RCC 7860 (cell line): Measurements from ENCODE around the gene KLF1.
A peak's percentile ranks its signal among the peaks of the same experiment; 100 is the strongest.
"Not testable (repeated sequence)": the region's sequence is repeated elsewhere in the genome, so short reads cannot be mapped to it uniquely, and the experiment has no call there.

ENCODE experiments used
- DNase-seq: peaks from one replicate; pipeline ENCODE4 v3.0.0-alpha.2; 2015; ENCODE audit warnings: low spot score
- FAIRE-seq: peaks from 2 replicates; lab custom pipeline; 2012; peaks lifted over from hg19 to GRCh38; lab: Jason Lieb, UNC

Gene KLF1

GRCh38 chr19:12891553-12892021, 4.6 kb upstream of the KLF1 start:
- FAIRE-seq: no peak
- DNase-seq: no peak

GRCh38 chr19:12890787-12891552, 4.0 kb upstream of the KLF1 start, which contains the start of gene GCDH:
Gene GCDH (plus strand): TSS chr19:12891160. CDS start chr19:12891305, 145 bp downstream.
- DNase-seq (peak; percentile 95), FAIRE-seq (peak; percentile 96)

- FAIRE-seq, DNase-seq: not testable (repeated sequence)
Observed at GRCh38 chr19:12890299-12890786, 3.3 kb upstream of the KLF1 start.

DNA sequence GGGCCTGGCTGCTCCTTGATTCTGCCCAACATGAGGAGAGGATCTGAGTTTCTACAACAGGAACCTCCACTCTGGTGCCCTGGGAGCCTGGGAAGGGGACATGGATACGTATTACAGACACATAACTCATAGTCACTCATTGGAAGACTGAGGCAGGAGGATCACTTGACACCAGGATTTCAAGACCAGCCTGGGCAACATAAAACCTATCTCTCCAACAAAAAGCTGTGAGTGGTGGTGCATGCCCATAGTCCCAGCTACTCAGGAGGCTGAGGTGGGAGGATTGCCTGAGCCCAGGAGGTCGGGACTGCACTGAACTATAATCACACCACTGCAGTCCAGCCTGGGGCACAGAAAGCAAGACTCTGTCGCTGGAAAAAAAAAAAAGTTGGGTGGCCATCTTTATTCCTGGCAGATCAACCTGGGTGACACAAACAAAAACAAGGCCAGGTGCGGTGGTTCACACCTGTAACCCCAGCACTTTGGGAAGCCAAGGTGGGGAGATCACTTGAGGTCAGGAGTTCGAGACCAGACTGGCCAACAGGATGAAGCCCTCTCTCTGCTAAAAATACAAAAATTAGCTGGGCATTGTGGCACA, 1.1 kb upstream of the KLF1 start:
- FAIRE-seq (no peak), DNase-seq (no peak)

GRCh38 chr19:12886651-12886968, 391 bp downstream of the KLF1 start:
- no peak for DNase-seq
- no peak for FAIRE-seq

GRCh38 chr19:12885749-12886650, 1.0 kb downstream of the KLF1 start:
- FAIRE-seq (no peak), DNase-seq (no peak)

GRCh38 chr19:12884926-12885748, 1.9 kb downstream of the KLF1 start:
- DNase-seq (no peak), FAIRE-seq (no peak)

- DNase-seq (no peak), FAIRE-seq (no peak)
Observed at GRCh38 chr19:12884627-12884925, 2.4 kb downstream of the KLF1 start.

- FAIRE-seq (no peak), DNase-seq (no peak)
Observed at GRCh38 chr19:12884202-12884601, 2.8 kb downstream of the KLF1 start.

DNA sequence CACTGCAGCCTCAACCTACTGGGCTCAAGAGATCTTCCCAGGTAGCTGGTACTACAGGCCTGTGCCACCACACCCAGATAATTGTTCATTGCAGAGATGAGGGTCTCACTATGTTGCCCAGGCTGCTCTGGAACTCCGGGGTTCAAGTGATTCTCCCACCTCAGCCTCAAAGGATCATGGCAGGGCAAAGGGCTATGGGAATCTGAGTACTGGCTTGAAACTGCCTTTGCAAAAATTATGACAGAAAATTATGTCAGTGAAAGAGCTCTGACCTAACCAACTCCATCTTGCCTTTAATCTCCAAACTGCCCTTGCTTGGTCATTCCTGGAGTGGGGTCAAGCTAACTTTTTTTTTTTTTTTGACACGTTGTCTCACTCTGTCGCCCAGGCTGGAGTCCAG, 4.4 kb downstream of the KLF1 start:
- FAIRE-seq (no peak), DNase-seq (no peak)

- FAIRE-seq (peak; percentile 62), DNase-seq (peak; percentile 62)
Observed at GRCh38 chr19:12881172-12881808, 5.7 kb downstream of the KLF1 start, which contains the start of gene DNASE2. Gene DNASE2 (minus strand): TSS chr19:12881449. CDS start chr19:12881375, 74 bp downstream.

DNA sequence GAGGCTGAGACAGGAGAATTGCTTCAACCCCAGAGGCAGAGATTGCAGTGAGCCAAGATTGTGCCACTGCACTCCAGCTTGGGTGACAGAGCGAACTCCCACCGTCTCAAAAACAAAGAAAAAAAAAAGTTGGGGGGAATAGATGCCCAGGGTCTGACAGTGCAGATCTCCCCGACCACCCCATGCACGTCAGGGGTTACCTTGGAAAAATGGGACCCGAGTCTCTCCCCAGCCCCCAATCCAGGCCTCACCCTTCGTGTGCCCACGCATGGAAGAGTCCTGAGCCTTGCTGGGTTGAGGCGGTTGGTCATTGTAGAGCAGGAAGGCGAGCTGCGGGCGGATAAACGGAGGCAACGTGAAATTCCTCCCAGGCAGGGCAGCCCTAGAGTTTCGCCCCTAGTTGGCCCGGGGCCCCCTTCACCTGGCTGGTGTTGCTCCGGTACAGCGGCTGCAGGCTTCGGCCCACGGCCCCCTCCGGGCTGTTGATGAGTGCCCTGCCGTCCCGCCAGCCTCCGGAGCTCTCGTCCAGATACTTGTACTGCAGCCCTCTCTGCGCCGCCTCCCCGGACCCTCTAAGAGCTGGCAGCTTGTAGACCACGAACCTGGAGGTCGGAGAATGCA, 6.3 kb downstream of the KLF1 start:
- FAIRE-seq (no peak), DNase-seq (no peak)

DNA sequence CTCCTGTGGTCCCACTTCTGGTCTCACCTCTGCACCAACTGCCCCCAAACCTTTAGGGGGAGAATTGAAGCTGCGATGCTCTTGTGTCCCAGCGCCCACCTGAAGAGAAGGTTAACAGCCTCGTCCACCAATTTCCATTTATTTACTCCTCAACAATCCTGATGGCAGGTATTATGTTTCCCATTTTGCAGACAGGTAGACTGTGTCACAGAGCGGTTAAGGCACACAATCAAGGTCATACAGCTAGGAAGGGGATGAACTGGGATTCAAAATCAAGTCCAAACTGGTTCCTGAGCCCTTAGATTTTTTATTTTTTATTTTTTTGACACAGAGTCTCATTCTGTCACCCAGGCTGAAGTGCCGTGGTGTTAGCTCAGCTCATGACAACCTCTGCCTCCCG, 11.9 kb downstream of the KLF1 start:
- FAIRE-seq (no peak), DNase-seq (no peak)

DNA sequence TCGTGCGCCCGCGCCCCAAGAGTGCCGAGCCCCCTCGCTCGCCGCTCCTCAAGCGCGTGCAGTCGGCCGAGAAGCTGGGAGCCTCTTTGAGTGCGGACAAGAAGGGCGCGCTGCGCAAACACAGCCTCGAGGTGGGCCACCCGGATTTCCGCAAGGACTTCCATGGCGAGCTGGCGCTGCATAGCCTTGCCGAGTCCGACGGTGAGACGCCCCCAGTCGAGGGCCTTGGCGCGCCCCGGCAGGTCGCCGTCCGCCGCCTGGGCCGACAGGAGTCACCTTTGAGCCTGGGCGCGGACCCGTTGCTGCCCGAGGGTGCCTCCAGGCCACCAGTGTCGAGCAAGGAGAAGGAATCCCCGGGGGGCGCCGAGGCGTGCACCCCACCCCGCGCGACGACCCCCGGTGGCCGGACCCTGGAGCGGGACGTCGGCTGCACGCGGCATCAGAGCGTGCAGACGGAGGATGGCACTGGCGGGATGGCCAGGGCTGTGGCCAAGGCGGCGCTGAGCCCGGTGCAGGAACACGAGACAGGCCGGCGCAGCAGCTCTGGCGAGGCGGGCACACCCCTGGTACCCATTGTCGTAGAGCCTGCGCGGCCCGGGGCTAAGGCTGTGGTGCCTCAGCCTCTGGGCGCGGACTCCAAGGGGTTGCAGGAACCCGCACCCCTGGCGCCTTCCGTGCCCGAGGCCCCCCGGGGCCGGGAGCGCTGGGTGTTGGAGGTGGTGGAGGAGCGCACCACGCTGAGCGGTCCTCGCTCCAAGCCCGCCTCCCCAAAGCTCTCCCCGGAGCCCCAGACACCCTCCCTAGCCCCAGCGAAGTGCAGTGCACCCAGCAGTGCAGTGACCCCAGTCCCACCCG, 12.9 kb downstream of the KLF1 start:
- no peak for FAIRE-seq
- no peak for DNase-seq

GRCh38 chr19:12872941-12873890, 13.8 kb downstream of the KLF1 start:
- no peak for FAIRE-seq
- no peak for DNase-seq

GRCh38 chr19:12872255-12872654, 14.7 kb downstream of the KLF1 start:
- DNase-seq: no peak
- no peak for FAIRE-seq

DNA sequence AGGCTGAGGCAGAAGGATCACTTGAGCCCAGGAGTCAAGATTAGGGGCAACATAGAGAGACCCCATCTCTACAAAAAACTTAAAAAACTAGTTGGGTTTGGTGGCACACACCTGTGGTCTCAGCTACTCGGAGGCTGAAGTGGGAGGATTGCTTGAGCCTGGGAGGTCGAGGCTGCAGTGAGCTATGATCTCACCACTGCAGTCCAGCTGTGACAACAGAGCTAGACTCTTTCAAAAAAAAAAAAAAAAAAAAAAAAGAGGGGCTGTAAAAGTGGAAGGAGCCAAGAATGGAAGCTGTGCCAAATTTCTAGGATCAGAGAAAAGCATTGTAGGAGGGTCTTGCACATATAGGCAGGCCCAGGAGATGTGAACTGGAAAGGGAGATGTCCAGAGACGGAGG, 15.3 kb downstream of the KLF1 start:
- no peak for DNase-seq
- FAIRE-seq: no peak
